22Rv1 (cell line): ENCODE results near the gene CXCL8.

Experiments used
- H3K27ac ChIP-seq: fragments of 450-650 bp; 2 replicates; pipeline ENCODE4 v1.5.1; 2017
- CTCF ChIP-seq: fragments of 450-650 bp; IDR thresholded peaks from 2 replicates; pipeline ENCODE4 v1.5.1; 2017; ENCODE audit warnings: mild to moderate bottlenecking
- ZFX ChIP-seq: fragments of 450-650 bp; IDR thresholded peaks from 2 replicates; pipeline ENCODE4 v1.6.1; 2017; ENCODE audit warnings: antibody characterized with exemption, borderline replicate concordance

The CXCL8 gene

GRCh38 chr4:73702796-73703287, 37.5 kb upstream of the CXCL8 start:
- TF ChIP-seq CTCF, result no peak
- no peak for TF ChIP-seq ZFX

DNA sequence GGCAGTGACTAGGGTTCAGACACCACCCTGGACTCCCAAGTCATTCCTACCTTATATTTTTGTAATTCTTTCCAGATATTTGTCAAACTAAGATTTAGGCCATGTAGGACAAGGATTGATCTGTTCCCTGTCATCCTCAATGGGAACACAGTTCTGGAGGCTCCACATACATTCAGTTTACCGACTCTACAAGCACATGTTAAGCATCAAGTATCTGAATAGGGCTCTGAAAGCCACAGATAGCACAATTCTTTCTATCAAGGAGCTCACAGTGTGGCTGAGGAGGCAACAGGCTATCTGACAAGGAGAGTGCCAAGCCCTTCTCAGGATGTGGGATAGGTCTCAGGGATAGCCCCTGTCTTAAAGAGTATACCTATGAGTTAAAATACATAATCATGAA, 37.0 kb upstream of the CXCL8 start:
- no peak overlapping the region for H3K27ac ChIP-seq
- TF ChIP-seq CTCF, result no peak
- TF ChIP-seq ZFX, result no peak

More at GRCh38 chr4:73702796-73703287, 37.5 kb upstream of the CXCL8 start:
- H3K27ac ChIP-seq, result no peak overlapping the region

GRCh38 chr4:73704314-73705055, 35.9 kb upstream of the CXCL8 start:
- H3K27ac ChIP-seq, result no peak overlapping the region
- no peak for TF ChIP-seq ZFX
- TF ChIP-seq CTCF, result no peak

DNA sequence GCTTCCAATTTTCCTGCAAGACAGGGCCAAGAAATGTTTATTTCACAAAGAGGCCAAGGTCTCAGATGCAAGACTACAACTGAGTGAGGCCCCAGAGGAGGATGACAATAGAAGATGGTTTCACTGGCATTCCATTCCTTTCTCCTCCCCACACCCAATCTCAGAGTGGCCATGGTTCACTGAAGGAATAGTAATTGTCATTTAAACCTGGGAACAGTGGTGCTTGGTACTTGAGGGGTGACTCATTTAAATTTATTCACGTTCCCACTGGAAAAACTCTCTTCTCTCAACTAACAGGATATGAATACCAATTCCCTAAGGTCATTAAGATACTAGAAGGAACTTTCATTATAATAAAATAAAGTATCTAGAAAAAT, 35.3 kb upstream of the CXCL8 start:
- TF ChIP-seq CTCF, result no peak
- TF ChIP-seq ZFX, result no peak
- H3K27ac ChIP-seq, result no peak overlapping the region

- no peak overlapping the region for H3K27ac ChIP-seq
- TF ChIP-seq CTCF (no peak), ZFX (no peak)
These were observed 34.6 kb upstream of the CXCL8 start for GRCh38 chr4:73705721-73706120.

DNA sequence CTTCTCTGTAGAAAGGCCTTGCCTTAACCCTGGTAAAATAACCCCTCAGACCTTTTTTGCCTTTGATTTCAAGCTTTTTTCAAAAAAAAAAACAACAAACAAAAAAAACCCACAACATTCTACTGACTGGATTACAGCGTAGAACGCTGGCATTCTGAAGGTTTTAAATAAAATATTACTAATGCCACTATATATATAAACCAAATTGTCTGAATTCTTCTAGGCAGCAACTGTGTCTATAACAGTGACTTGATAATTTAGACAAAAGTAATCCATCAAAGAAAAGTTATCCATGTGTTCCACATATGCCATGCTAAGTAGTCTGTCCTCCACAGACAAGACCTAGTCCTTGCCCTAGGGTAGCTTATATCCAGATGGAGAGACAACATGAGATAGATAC, 33.6 kb upstream of the CXCL8 start:
- TF ChIP-seq ZFX, result no peak
- TF ChIP-seq CTCF, result no peak
- H3K27ac ChIP-seq, result no peak overlapping the region

DNA sequence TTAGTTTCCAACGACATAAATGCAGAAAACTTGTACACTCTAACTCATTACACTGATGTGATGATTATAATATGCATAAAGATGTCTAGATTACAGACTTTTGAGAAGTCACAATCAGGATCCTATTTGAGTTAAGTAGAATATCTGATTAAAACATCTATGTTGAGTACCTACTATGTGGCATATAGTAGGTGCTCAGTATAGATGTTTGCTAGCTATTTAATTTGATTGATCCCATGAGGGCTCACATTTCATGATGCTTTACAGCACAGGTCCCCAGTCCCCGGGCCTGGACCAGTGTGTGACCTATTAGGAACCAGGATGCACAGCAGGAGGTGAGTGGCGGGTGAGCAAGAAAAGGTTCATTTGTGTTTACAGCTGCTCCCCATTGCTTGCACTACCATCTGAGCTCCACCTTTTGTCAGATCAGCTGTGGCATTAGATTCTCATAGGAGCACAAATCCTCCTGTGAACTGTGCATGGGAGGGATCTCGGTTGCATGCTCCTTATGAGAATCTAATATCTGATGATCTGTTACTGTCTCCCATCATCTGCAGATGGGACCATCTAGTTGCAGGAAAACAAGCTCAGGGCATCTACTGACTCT, 33.0 kb upstream of the CXCL8 start:
- no peak overlapping the region for H3K27ac ChIP-seq
- no peak for TF ChIP-seq ZFX
- no peak for TF ChIP-seq CTCF
